ENCODE measurements around the gene ST6GAL1.

GRCh38 chr3:187031934-187032333 lies 101.6 kb downstream of the ST6GAL1 start:
- TF ChIP-seq POLR2A (IDR thresholded peaks at IDR 0.05; ENCODE audit: low read depth, low read length) = no peak
- TF ChIP-seq USF2 (IDR thresholded peaks at IDR 0.05; ENCODE audit: low read depth, low read length) = no peak
- TF ChIP-seq, protein P1, sequence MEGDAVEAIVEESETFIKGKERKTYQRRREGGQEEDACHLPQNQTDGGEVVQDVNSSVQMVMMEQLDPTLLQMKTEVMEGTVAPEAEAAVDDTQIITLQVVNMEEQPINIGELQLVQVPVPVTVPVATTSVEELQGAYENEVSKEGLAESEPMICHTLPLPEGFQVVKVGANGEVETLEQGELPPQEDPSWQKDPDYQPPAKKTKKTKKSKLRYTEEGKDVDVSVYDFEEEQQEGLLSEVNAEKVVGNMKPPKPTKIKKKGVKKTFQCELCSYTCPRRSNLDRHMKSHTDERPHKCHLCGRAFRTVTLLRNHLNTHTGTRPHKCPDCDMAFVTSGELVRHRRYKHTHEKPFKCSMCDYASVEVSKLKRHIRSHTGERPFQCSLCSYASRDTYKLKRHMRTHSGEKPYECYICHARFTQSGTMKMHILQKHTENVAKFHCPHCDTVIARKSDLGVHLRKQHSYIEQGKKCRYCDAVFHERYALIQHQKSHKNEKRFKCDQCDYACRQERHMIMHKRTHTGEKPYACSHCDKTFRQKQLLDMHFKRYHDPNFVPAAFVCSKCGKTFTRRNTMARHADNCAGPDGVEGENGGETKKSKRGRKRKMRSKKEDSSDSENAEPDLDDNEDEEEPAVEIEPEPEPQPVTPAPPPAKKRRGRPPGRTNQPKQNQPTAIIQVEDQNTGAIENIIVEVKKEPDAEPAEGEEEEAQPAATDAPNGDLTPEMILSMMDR (conservative IDR thresholded peaks at IDR 0.05; ENCODE audit: low read depth, low read length) = no peak
- no peak for TF ChIP-seq CHD1 (IDR thresholded peaks at IDR 0.05; ENCODE audit: low read depth, low read length)
- no peak for TF ChIP-seq CEBPB (IDR thresholded peaks at IDR 0.05; ENCODE audit: low read depth, low read length)
- no peak for TF ChIP-seq BHLHE40 (IDR thresholded peaks at IDR 0.05; ENCODE audit: low read depth, low read length)
- TF ChIP-seq SMC3 (IDR thresholded peaks at IDR 0.05; ENCODE audit: low read depth, low read length) = no peak
- no peak for TF ChIP-seq MAFK (IDR thresholded peaks at IDR 0.05; ENCODE audit: low read depth, low read length)
- no peak for TF ChIP-seq RFX5 (IDR thresholded peaks at IDR 0.05; ENCODE audit: low read depth, low read length)
- no peak for TF ChIP-seq ELK1 (IDR thresholded peaks at IDR 0.05; ENCODE audit: borderline replicate concordance, low read depth, low read length)
